NB4 (cell line): Measurements from ENCODE around the gene DRAP1.
A peak's percentile ranks its signal among the peaks of the same experiment; 100 is the strongest.

Experiments
- DNase-seq: peaks from one replicate; pipeline ENCODE4 v3.0.0; 2010; ENCODE audit warnings: low read depth
- H3K4me3 ChIP-seq: one replicate; pipeline ENCODE4 v1.5.1; 2011; ENCODE audit warnings: mild to moderate bottlenecking, low read depth, low read length, moderate library complexity
- CTCF ChIP-seq: IDR thresholded peaks from one replicate; pipeline ENCODE4 v1.5.1; 2012; ENCODE audit warnings: low read depth, low read length
- MAX ChIP-seq: IDR thresholded peaks from 2 replicates; pipeline ENCODE4 v1.6.1; 2011; ENCODE audit warnings: low read depth, low read length
- MYC ChIP-seq: IDR thresholded peaks from 2 replicates; pipeline ENCODE4 v1.6.1; 2011; ENCODE audit warnings: low read depth, low read length
- POLR2A ChIP-seq: IDR thresholded peaks from 2 replicates; pipeline ENCODE4 v1.6.1; 2011; ENCODE audit warnings: mild to moderate bottlenecking; ENCODE audit not compliant: insufficient read length; ENCODE audit errors: extremely low read depth

Gene DRAP1

GRCh38 chr11:65918211-65919140 is 750 bp upstream of the DRAP1 start, which contains the start of gene C11orf68:
Gene C11orf68 (minus strand): TSS chr11:65919062. CDS start chr11:65919031, 31 bp downstream.
- H3K4me3 ChIP-seq: peak within 1 kb of the TSS; percentile 89
- TF ChIP-seq MYC (peak; percentile 66), CTCF (no peak), POLR2A (peak; percentile 28)
- peak; percentile 63 for DNase-seq

GRCh38 chr11:65919573-65920371 is 546 bp downstream of the DRAP1 start:
- peak overlapping the region; percentile 63 for H3K4me3 ChIP-seq
- no peak for TF ChIP-seq MYC
- TF ChIP-seq MAX: no peak
- no peak for TF ChIP-seq POLR2A
- TF ChIP-seq CTCF: no peak
- peak; percentile 63 for DNase-seq

- TF ChIP-seq MYC: no peak
- no peak for TF ChIP-seq POLR2A
- no peak for TF ChIP-seq MAX
- TF ChIP-seq CTCF: no peak
- DNase-seq: no peak
- H3K4me3 ChIP-seq: peak overlapping the region; percentile 63
Measured at GRCh38 chr11:65920372-65920802, 1.2 kb downstream of the DRAP1 start.

- no peak for TF ChIP-seq MAX
- TF ChIP-seq MYC: no peak
- TF ChIP-seq POLR2A: no peak
- TF ChIP-seq CTCF: no peak
- no peak for DNase-seq
- H3K4me3 ChIP-seq: no peak overlapping the region
Measured at GRCh38 chr11:65921033-65921555, 1.9 kb downstream of the DRAP1 start.

- no peak for DNase-seq
- TF ChIP-seq MAX (no peak), POLR2A (no peak), MYC (no peak), CTCF (no peak)
- no peak overlapping the region for H3K4me3 ChIP-seq
Measured at GRCh38 chr11:65921876-65922275, 2.6 kb downstream of the DRAP1 start.
